ENCODE results near the gene OBP2A. TPM values are rescaled to one million over a fixed set of nuclear protein-coding genes. Genes with fewer than 3 reads are reported as not detected.

Gene OBP2A
- total RNA-seq, 2 experiments from 2014 or later: not detected

GRCh38 chr9:135590486-135591079, 44.7 kb downstream of the OBP2A start:
- no peak overlapping the region for H3K4me3 ChIP-seq (ENCODE audit: low read depth, low read length, poor library complexity, severe bottlenecking)
- ChIA-PET POLR2A (no interaction called here), CTCF (ENCODE audit: unreplicated experiment) (no interaction called here)
- H2AFZ ChIP-seq (ENCODE audit: low read length): no peak overlapping the region
- no peaks in the 10 kb centered on the region for H3K9me3 ChIP-seq (ENCODE audit: low read length)
- no peak overlapping the region for H3K27ac ChIP-seq (ENCODE audit: low read depth, low read length, poor library complexity, severe bottlenecking)
- no peaks in the 10 kb centered on the region for H3K36me3 ChIP-seq (ENCODE audit: insufficient read depth, low read length)
- H3K4me1 ChIP-seq (ENCODE audit: insufficient read depth, low read length, poor library complexity, severe bottlenecking): no peaks in the 10 kb centered on the region
- no peaks in the 10 kb centered on the region for H3K79me2 ChIP-seq (ENCODE audit: insufficient read depth, low read depth, low read length)
- no peaks in the 10 kb centered on the region for H3K9me2 ChIP-seq (ENCODE audit: insufficient read depth, low read length)
- TF ChIP-seq EZH2phosphoT487 (IDR thresholded peaks at IDR 0.05; ENCODE audit: borderline replicate concordance, low read depth, low read length): no peak
- TF ChIP-seq CTCF (conservative IDR thresholded peaks at IDR 0.05; ENCODE audit: low read length): no peak
- intact Hi-C loops (cut with micrococcal nuclease; ENCODE audit: unreplicated experiment): no loop called here
- H4K20me1 ChIP-seq (ENCODE audit: insufficient read depth, low read length): no peaks in the 10 kb centered on the region
- BruUV-seq (replicated peaks): no TSS peak
- no peak overlapping the region for H3K4me2 ChIP-seq (ENCODE audit: low read length)
- DNase-seq (ENCODE audit: low spot score): no peak

- BruUV-seq (replicated peaks): no TSS peak
- POLR2A ChIA-PET: no interaction called here
- Histone ChIP-seq H2AFZ (ENCODE audit: low read length) (no peak overlapping the region), H3K4me2 (ENCODE audit: low read length) (no peak overlapping the region), H3K4me3 (ENCODE audit: low read depth, low read length, poor library complexity, severe bottlenecking) (no peak overlapping the region), H3K79me2 (ENCODE audit: insufficient read depth, low read depth, low read length) (no peaks in the 10 kb centered on the region), H4K20me1 (ENCODE audit: insufficient read depth, low read length) (no peaks in the 10 kb centered on the region), H3K36me3 (ENCODE audit: insufficient read depth, low read length) (no peaks in the 10 kb centered on the region), H3K4me1 (ENCODE audit: insufficient read depth, low read length, poor library complexity, severe bottlenecking) (no peaks in the 10 kb centered on the region), H3K9me3 (ENCODE audit: low read length) (no peaks in the 10 kb centered on the region), H3K27ac (ENCODE audit: low read depth, low read length, poor library complexity, severe bottlenecking) (no peak overlapping the region), H3K9me2 (ENCODE audit: insufficient read depth, low read length) (no peaks in the 10 kb centered on the region)
- intact Hi-C loops (cut with micrococcal nuclease; ENCODE audit: unreplicated experiment): no loop called here
- TF ChIP-seq EZH2phosphoT487 (IDR thresholded peaks at IDR 0.05; ENCODE audit: borderline replicate concordance, low read depth, low read length) (no peak), CTCF (conservative IDR thresholded peaks at IDR 0.05; ENCODE audit: low read length) (no peak)
- CTCF ChIA-PET (ENCODE audit: unreplicated experiment): no interaction called here
- no peak for DNase-seq (ENCODE audit: low spot score)
These were observed 45.8 kb downstream of the OBP2A start for GRCh38 chr9:135591506-135592330.

GRCh38 chr9:135592331-135592590, 46.3 kb downstream of the OBP2A start:
- no peaks in the 10 kb centered on the region for H3K79me2 ChIP-seq (ENCODE audit: insufficient read depth, low read depth, low read length)
- no peak overlapping the region for H3K27ac ChIP-seq (ENCODE audit: low read depth, low read length, poor library complexity, severe bottlenecking)
- BruUV-seq (replicated peaks): no TSS peak
- no peak overlapping the region for H3K4me3 ChIP-seq (ENCODE audit: low read depth, low read length, poor library complexity, severe bottlenecking)
- no peaks in the 10 kb centered on the region for H3K9me2 ChIP-seq (ENCODE audit: insufficient read depth, low read length)
- no peaks in the 10 kb centered on the region for H3K36me3 ChIP-seq (ENCODE audit: insufficient read depth, low read length)
- TF ChIP-seq CTCF (conservative IDR thresholded peaks at IDR 0.05; ENCODE audit: low read length): no peak
- TF ChIP-seq EZH2phosphoT487 (IDR thresholded peaks at IDR 0.05; ENCODE audit: borderline replicate concordance, low read depth, low read length): no peak
- intact Hi-C loops (cut with micrococcal nuclease; ENCODE audit: unreplicated experiment): no loop called here
- DNase-seq (ENCODE audit: low spot score): no peak
- no peak overlapping the region for H3K4me2 ChIP-seq (ENCODE audit: low read length)
- no peaks in the 10 kb centered on the region for H3K4me1 ChIP-seq (ENCODE audit: insufficient read depth, low read length, poor library complexity, severe bottlenecking)
- ChIA-PET POLR2A (no interaction called here), CTCF (ENCODE audit: unreplicated experiment) (no interaction called here)
- no peaks in the 10 kb centered on the region for H4K20me1 ChIP-seq (ENCODE audit: insufficient read depth, low read length)
- H3K9me3 ChIP-seq (ENCODE audit: low read length): no peaks in the 10 kb centered on the region
- H2AFZ ChIP-seq (ENCODE audit: low read length): no peak overlapping the region
